Left cardiac atrium (tissue), 4 donors: ENCODE measurements around the gene FAH. TPM values are rescaled to one million over a fixed set of nuclear protein-coding genes. Genes with fewer than 3 reads are reported as not detected.

Experiments used
- ATAC-seq, 2 donors: fragments of 200-7000 bp; cut with Tn5 transposase; one replicate each; pipeline ENCODE4 v1.9.1; 2020; ENCODE audit warnings: mild to moderate bottlenecking in 2 of 2, moderate library complexity in 2 of 2
- DNase-seq: peaks from one replicate; pipeline ENCODE4 v3.0.0-alpha.2; 2020
- intact Hi-C, 2 donors: fragments of 100-400 bp; cut with DNase I; formaldehyde crosslinking; loops; one replicate each; pipeline versions ENCODE4 v1.14.1 to v1.15.1; 2022 to 2023
- total RNA-seq, 2 donors: library from RNA; stranded (reverse); fragmentation: NEBNext Ultra II Directional; extraction: Animal tissue kit (Norgen Biotek cat#: 25700); gene quantifications; one replicate each; pipeline ENCODE4 v1.2.1, GENCODE V29; 2021
- donor health status: DM: no; HTN: yes; CAD: no.
- donor health status: DM: no; HTN: yes; CAD: no; lungs with severe emphysema.
- donor health status: DM: yes; HTN: yes; CAD: no.
- donor health status: Dilated cardiomyopathy.

The FAH gene
- total RNA-seq, 2 donors from 2014 or later: 41.0 to 46.7 TPM

DNA sequence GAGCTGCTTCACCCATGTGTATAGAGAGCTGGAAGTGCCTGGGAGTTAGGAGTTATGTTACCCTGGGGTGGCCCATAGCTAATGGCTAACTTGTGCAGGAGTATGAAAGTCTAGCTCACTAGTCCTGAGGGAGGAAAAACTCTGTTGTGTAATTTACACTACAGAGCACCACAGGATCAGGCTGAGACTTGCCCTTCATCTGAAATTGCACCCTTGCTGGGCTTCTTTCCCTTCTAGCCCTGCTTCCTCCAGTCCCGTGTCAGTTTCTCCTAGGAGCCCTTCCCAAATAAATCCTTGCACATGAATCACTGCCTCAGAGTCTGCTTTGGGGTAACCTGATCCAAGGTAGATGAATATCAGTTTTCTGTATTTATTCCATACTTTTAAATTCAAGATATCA, 59.2 kb downstream of the FAH start:
- intact Hi-C loops: no loop called here
- DNase-seq (no peak), ATAC-seq (no peak)

DNA sequence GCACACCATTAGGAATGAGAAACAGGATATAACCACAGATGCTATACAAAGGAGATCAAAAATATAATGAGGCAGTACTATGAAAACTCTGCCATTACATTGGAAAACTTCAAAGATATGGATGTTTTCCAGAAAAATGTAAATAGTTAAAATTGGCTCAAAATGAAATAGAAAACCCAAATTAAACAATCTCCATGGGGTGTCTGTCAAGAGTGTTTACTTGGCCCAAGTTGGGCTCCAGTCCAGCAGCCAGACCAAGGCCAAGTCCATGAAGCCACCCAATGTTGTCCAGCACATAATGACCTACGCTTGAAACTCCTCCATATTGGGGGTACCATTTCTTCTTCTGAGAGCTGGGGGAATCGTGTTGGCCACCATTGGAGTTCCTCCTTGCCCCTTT, 62.1 kb downstream of the FAH start:
- DNase-seq (no peak), ATAC-seq (no peak)
- intact Hi-C loops: no loop called here

DNA sequence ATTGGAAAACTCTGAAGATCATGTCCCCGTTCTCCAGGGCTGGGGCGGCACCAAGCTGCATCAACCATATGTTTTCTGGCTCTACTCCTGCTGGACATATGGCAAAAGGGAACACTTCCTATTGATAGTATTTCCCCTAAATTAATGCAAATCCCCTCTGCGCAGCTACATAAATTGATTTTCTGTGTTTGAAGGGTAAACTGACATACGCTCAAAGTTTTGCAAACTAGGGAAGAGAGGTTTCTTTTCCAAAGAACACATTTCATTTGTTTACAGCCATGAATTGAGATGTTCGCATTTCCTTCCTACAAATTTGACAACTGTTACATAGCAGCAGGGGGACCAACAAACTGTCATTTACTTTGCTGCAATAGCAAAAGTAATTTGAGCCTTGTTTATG, 63.3 kb downstream of the FAH start:
- intact Hi-C loops: no loop called here
- ATAC-seq: no peak

DNA sequence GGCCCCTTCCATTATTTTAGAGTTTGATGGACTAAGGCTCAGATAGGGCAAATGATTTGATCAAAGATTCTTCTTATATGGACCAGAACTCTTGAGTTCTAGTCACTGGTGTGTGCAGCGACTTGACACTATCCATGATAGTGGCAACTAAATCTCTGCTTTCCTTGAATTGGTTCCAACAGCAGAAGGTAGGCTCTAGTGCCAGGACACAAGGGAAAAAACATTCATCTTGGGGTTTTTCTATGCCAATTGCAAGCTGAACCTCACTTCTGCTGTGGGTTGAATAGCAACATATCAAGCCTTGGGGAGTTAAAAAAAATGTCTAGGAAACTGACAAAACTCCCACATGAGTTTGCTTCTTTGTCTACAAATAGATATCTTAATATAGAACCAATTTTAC, 64.1 kb downstream of the FAH start:
- intact Hi-C loops: no loop called here
- ATAC-seq: no peak

More for the DNA sequence above, 63.3 kb downstream of the FAH start:
- DNase-seq: no peak

DNA sequence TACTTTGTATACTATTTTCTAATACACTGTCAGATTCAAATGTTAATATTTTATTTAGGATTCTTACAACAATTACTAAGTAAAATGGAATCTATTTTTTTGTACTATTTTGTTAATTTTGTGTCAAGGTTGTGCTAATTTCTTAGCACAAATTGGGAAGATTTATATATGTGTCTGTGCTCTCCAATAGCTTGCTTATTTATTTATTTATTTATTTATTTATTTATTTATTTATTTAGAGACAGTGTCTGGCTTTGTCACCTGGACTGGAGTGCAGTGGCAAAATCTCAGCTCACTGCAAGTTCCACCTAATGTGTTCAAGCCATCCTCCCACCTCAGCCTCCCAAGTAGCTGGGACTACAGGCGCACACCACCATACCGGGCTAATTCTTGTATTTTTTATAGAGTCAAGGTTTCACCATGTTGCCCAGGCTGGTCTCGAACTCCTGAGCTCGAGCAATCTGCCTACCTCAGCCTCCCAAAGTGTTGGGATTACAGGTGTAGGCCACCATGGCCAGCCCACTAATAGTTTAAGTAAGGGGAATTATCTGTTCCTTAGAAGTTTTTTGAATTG, 64.6 kb downstream of the FAH start:
- DNase-seq: no peak
- intact Hi-C loops: no loop called here
- ATAC-seq: no peak

More for the DNA sequence above, 64.1 kb downstream of the FAH start:
- DNase-seq: no peak

- no peak for DNase-seq
- ATAC-seq: no peak
- intact Hi-C loops: no loop called here
These were observed 67.2 kb downstream of the FAH start for GRCh38 chr15:80219955-80220354.

- intact Hi-C loops: no loop called here
- DNase-seq: no peak
- peak in 1 of 2 donors; percentile 39 for ATAC-seq
These were observed 76.3 kb downstream of the FAH start for GRCh38 chr15:80228959-80229610.

DNA sequence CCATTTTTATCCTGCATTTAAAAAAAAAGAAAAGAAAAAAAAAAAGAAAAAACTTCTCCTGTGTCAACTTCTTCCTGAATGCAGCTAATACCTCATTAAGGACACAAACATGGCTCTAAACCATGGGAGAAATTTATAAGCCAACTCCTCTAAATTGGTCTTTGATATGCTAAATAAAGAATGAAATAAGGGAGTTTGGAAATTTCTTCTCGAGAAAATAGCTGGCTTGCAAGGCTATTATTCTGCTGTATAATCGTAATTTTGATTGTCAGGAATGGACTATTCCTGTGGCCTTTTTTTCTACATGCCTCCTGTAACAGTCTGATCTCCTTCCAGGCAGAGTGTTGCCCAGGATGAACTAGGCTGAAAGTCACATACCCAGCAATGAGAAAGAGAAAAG, 78.6 kb downstream of the FAH start:
- DNase-seq (no peak), ATAC-seq (no peak)
- intact Hi-C loops: no loop called here

DNA sequence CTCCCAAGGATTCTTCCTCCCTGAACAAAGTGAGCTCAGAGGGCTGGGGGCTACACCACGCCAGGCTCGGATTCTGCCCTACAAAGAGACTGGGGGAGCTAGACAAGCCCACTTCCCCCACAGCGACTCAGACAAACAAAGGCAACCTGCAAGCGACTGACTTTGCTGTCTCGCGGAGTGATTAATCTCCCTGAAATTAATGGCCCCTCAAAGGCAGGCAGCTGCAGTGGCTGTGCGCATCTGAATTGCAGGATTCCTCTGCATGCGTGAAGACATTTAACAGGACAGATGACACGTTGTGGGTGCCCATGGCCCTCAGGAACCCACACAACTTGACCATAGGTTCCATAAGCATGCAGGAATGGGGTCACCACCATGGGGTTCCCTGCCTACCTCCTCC, 80.8 kb downstream of the FAH start:
- no peak for DNase-seq
- intact Hi-C loops: no loop called here
- ATAC-seq: no peak

DNA sequence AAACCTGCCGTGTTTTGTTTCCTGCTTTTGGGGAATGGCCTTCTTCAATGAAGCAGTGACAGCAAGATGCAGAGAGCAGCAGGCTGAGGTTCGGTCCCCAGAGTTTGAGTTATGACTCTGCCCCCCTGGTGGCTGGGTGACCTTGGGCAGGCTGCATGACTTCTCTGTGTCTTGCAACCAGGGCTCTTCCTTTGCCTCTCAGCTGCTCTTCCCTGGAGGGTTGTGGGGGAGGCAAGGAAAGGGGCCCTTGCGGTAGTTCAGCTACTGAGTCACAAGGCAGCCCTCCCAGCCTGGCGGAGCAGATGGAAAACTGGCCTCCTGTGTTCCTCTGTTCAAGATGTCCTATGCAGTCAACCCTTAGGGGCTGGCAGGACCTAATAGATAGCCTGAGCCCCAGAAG, 82.1 kb downstream of the FAH start:
- no peak for ATAC-seq
- intact Hi-C loops: no loop called here

More for the DNA sequence above, 82.1 kb downstream of the FAH start:
- peak; percentile 29 for DNase-seq

Other genes with a start within 250 kb of the FAH start
- gene BCL2A1, start 181.8 kb upstream of the FAH start, total RNA-seq: 1 to 10 TPM; 1.7 to 1.8 TPM
- 10 to 100 TPM; 64.2 to 64.3 TPM for gene ZFAND6, start 93.3 kb upstream of the FAH start, total RNA-seq
- 1 to 10 TPM in 1 of 2 donors, under 1 TPM in 1; 0.24 to 1.3 TPM for gene CTXND1, start 99.2 kb downstream of the FAH start, total RNA-seq